Endothelial cell of umbilical vein (primary cell): ENCODE measurements around the gene XIRP2.

ENCODE experiments used
- CTCF ChIP-seq, 2 donors: IDR thresholded peaks; 1 replicate in 1 of 2; 2 replicates in 1 of 2; pipeline ENCODE4 v1.5.1; 2011; ENCODE audit warnings: low read length in 2 of 2, mild to moderate bottlenecking in 2 of 2, moderate library complexity in 2 of 2, control low read depth in 1 of 2, inconsistent platforms in 1 of 2, low read depth in 1 of 2; ENCODE audit not compliant: insufficient read depth in 1 of 2; ENCODE audit errors: extremely low read depth in 1 of 2
- FOS ChIP-seq: IDR thresholded peaks from 2 replicates; pipeline ENCODE4 v1.6.1; 2011; ENCODE audit warnings: mild to moderate bottlenecking, low read length, moderate library complexity, borderline replicate concordance; ENCODE audit not compliant: insufficient read depth
- MYC ChIP-seq: IDR thresholded peaks from one replicate; pipeline ENCODE4 v1.6.1; 2011; ENCODE audit warnings: mild to moderate bottlenecking, low read depth, low read length
- POLR2AphosphoS5 ChIP-seq: IDR thresholded peaks from 2 replicates; pipeline ENCODE4 v1.6.1; 2012; ENCODE audit warnings: low read depth, mild to moderate bottlenecking, control low read depth, low read length, moderate library complexity; ENCODE audit not compliant: insufficient read depth
- TF ChIP-seq, protein P1 (sequence below): IDR thresholded peaks from 2 replicates; pipeline ENCODE4 v1.6.1; 2011; ENCODE audit not compliant: insufficient read depth, insufficient read length

GRCh38 chr2:166900700-166901099, 12.4 kb downstream of the XIRP2 start:
- TF ChIP-seq, protein P1, sequence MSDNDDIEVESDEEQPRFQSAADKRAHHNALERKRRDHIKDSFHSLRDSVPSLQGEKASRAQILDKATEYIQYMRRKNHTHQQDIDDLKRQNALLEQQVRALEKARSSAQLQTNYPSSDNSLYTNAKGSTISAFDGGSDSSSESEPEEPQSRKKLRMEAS, result no peak
- TF ChIP-seq MYC (no peak), CTCF (IDR thresholded peaks at IDR 0.05; ENCODE audit: extremely low read depth in 1 of 2, insufficient read depth in 1 of 2, low read depth in 1 of 2, low read length in 2 of 2) (no peak), POLR2AphosphoS5 (no peak), FOS (no peak)
